K562 (cell line): Measurements from ENCODE around the gene ZFAND2A. TPM values are rescaled to one million over a fixed set of nuclear protein-coding genes. Genes with fewer than 3 reads are reported as not detected.
"Not testable (repeated sequence)": the region's sequence is repeated elsewhere in the genome, so short reads cannot be mapped to it uniquely, and the experiment has no call there.

ENCODE experiments used
- ATAC-seq: fragments of 200-7000 bp; cut with Tn5 transposase; 3 replicates; pipeline ENCODE4 v1.9.1; 2020; ENCODE audit warnings: moderate library complexity
- BruUV-seq: library from RNA; stranded (reverse); fragments of 400-500 nt; replicated peaks from 2 replicates; lab custom pipeline; 2021; lab: Mats Ljungman, UMichigan
- CTCF ChIA-PET: fragments of 300-600 bp; formaldehyde crosslinking; extraction: SDS; loops from one replicate; lab custom pipeline; 2021; ENCODE audit warnings: low intra/inter-chr PET ratio; lab: Yijun Ruan, JAX
- POLR2A ChIA-PET: fragments of 300-600, 350-650 bp; sonication (Branson Sonifier 250); formaldehyde crosslinking; extraction: SDS; loops from one replicate; lab custom pipeline; 2021; ENCODE audit warnings: antibody characterized with exemption, inconsistent platforms; lab: Yijun Ruan, JAX
- DNase-seq, 4 experiments: peaks; one replicate each; pipeline versions ENCODE4 v3.0.0 to v3.0.0-alpha.2; 2011 to 2018; ENCODE audit warnings: low spot score in 3 of 4, mixed read lengths in 3 of 4; ENCODE audit errors: extremely low read depth in 1 of 4
- FAIRE-seq: peaks from 2 replicates; lab custom pipeline; 2011; peaks lifted over from hg19 to GRCh38; lab: Jason Lieb, UNC
- H2AFZ ChIP-seq: 2 replicates; pipeline ENCODE4 v1.6.0; 2011; ENCODE audit warnings: low read depth, low read length, control low read depth, inconsistent platforms
- H3K27ac ChIP-seq: fragments of 200-600 bp; 3 replicates; pipeline ENCODE4 v1.8.0; 2011; ENCODE audit warnings: low read depth, mild to moderate bottlenecking, control low read depth, inconsistent platforms, low read length, moderate library complexity, mixed read lengths; ENCODE audit errors: extremely low read depth
- H3K27me3 ChIP-seq, 2 experiments: fragments of 300-600 bp in 1 of 2; 2 replicates in 1 of 2; 3 replicates in 1 of 2; pipeline versions ENCODE4 v1.6.0 to v1.8.0; 2011; ENCODE audit warnings: inconsistent platforms in 2 of 2, low read length in 2 of 2, mild to moderate bottlenecking in 1 of 2, mixed read lengths in 1 of 2, moderate library complexity in 1 of 2; ENCODE audit not compliant: control insufficient read depth in 2 of 2, insufficient read depth in 2 of 2
- H3K36me3 ChIP-seq: fragments of 300-600 bp; 3 replicates; pipeline ENCODE4 v1.8.0; 2011; ENCODE audit warnings: mild to moderate bottlenecking, low read length, inconsistent platforms; ENCODE audit not compliant: control insufficient read depth, insufficient read depth
- H3K4me1 ChIP-seq, 2 experiments: fragments of 200-600 bp in 1 of 2; replicated peaks in 1 of 2; 2 replicates in 1 of 2; 3 replicates in 1 of 2; pipeline versions ENCODE4 v1.5.1 to v1.8.0; 2011; ENCODE audit warnings: inconsistent platforms in 2 of 2, low read length in 2 of 2, mild to moderate bottlenecking in 1 of 2, mixed read lengths in 1 of 2, moderate library complexity in 1 of 2; ENCODE audit not compliant: control insufficient read depth in 2 of 2, insufficient read depth in 2 of 2
- H3K4me2 ChIP-seq: 2 replicates; pipeline ENCODE4 v1.6.1; 2011; ENCODE audit warnings: low read length, control low read depth, inconsistent platforms, mixed read lengths; ENCODE audit not compliant: insufficient read depth
- H3K4me3 ChIP-seq: fragments of 200-600 bp; sonication (generic), shearing (Covaris generic); 2 replicates; pipeline ENCODE4 v1.5.1; 2016; ENCODE audit warnings: control low read depth, inconsistent platforms
- H3K79me2 ChIP-seq: fragments of 200-600 bp; 3 replicates; pipeline ENCODE4 v1.8.0; 2011; ENCODE audit warnings: low read length, inconsistent platforms; ENCODE audit not compliant: control insufficient read depth, insufficient read depth
- H3K9ac ChIP-seq, 2 experiments: 2 replicates each; pipeline versions ENCODE4 v1.6.0 to v1.6.1; 2011; ENCODE audit warnings: low read depth in 2 of 2, low read length in 2 of 2, control low read depth in 1 of 2, inconsistent platforms in 1 of 2, mild to moderate bottlenecking in 1 of 2, mixed read lengths in 1 of 2; ENCODE audit not compliant: insufficient read depth in 1 of 2
- H3K9me1 ChIP-seq: one replicate; pipeline ENCODE4 v1.6.0; 2011; ENCODE audit warnings: inconsistent platforms, mild to moderate bottlenecking, low read length, moderate library complexity; ENCODE audit not compliant: control insufficient read depth, insufficient read depth
- H3K9me3 ChIP-seq: replicated peaks from 2 replicates; pipeline ENCODE4 v1.5.1; 2011; ENCODE audit warnings: low read depth, low read length, inconsistent platforms; ENCODE audit not compliant: control insufficient read depth, insufficient read depth
- H4K20me1 ChIP-seq: replicated peaks from 2 replicates; pipeline ENCODE4 v1.6.1; 2011; ENCODE audit warnings: low read length, inconsistent platforms, mixed read lengths; ENCODE audit not compliant: control insufficient read depth, insufficient read depth
- CBX2 ChIP-seq: fragments of 200-600 bp; sonication (generic); IDR thresholded peaks from one replicate; pipeline ENCODE4 v1.6.1; 2012; ENCODE audit warnings: mild to moderate bottlenecking, low read length, inconsistent platforms; ENCODE audit not compliant: insufficient read depth, poor library complexity, severe bottlenecking
- ESRRA ChIP-seq: fragments of 450-650 bp; IDR thresholded peaks from 2 replicates; pipeline ENCODE4 v1.6.1; 2014; ENCODE audit warnings: low read depth, mild to moderate bottlenecking, moderate library complexity, borderline replicate concordance
- ZNF146 ChIP-seq: IDR thresholded peaks from one replicate; pipeline ENCODE4 v1.6.1; 2018; ENCODE audit warnings: missing compliant biosample characterization; ENCODE audit not compliant: unreplicated experiment
- WGBS: fragments of 100-300 bp; shearing (Covaris generic); methylation state at CpG from one replicate; pipeline ENCODE4 v1.1.6; 2016; ENCODE audit warnings: low coverage, mixed read lengths; ENCODE audit not compliant: insufficient coverage; ENCODE audit errors: missing lambda C conversion rate; 5-methylcytosine and 5-hydroxymethylcytosine counted together
- in situ Hi-C: fragments of 300-500 bp; cut with MboI; formaldehyde crosslinking; loops from 4 replicates; pipeline ENCODE4 v1.15.0; 2018; ENCODE audit warnings: inconsistent platforms, mixed read lengths
- intact Hi-C: fragments of 100-400 bp; cut with micrococcal nuclease; formaldehyde crosslinking; loops from 2 replicates; pipeline ENCODE4 v1.14.2; 2022
- polyA plus RNA-seq, 8 experiments: library from polyadenylated mRNA; depleted of rRNA in 4 of 8; stranded (reverse) in 5 of 8; unstranded in 3 of 8; fragments of >200 nt; fragmentation: Nextera tagmentation in 2 of 8; fragmentation: Illumina TruSeq in 1 of 8; extraction: Ambion mirVana in 2 of 8; extraction: Trizol in 1 of 8; gene quantifications; 2 replicates each; pipeline versions ENCODE4 v1.2.1 to v1.2.3, GENCODE V29; 2011 to 2014; ENCODE audit warnings: inconsistent platforms in 1 of 8, missing spikeins in 1 of 8
- total RNA-seq, 7 experiments: library from RNA; depleted of rRNA in 6 of 7; stranded (reverse); fragments of >200 nt in 6 of 7; fragmentation: Illumina TruSeq in 2 of 7; extraction: Trizol in 2 of 7; gene quantifications; 2 replicates each; pipeline versions ENCODE4 v1.2.1 to v1.2.3, GENCODE V29; 2011 to 2021; ENCODE audit warnings: low replicate concordance in 1 of 7

ZFAND2A gene
- total and polyA plus RNA-seq, 9 of the 15 experiments (the other 6 are each of a cell fraction or from before 2014, with no cell fraction given), result 16.8 to 56.8 (median 26.1) TPM

DNA sequence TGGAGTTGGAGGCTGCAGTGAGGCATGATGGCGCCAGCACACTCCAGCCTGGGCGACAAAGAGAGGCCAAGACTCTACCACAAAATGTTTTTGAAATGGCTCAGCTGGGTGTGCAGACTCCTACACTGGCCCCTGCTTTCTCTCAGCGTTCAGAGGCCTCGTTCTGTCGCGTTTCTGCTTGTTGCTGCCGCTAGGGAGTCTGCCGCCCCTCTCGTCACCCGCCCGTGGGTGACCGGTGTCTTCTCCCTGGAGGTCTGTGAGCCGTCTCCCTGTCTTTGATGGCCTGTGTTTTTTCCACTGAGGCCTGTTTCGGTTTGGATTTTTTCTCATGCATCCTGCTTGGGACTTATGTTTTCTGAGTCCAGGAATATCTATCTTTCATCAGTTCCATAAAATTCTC is 49.1 kb upstream of the ZFAND2A start:
- DNase-seq, result no peak
- no TSS peak for BruUV-seq
- no peaks in the 10 kb centered on the region for H3K79me2 ChIP-seq
- H3K9me1 ChIP-seq, result no peaks in the 10 kb centered on the region
- ATAC-seq, result peak; percentile 55
- no peak overlapping the region for H2AFZ ChIP-seq
- H4K20me1 ChIP-seq, result no peaks in the 10 kb centered on the region
- CTCF ChIA-PET, result interaction anchor here (0.6 kb wide), 1 partner anchor 1060 kb away, joined by 4 read pairs; no protein-coding TSS in a partner anchor
- no peak overlapping the region for H3K4me2 ChIP-seq
- no peak overlapping the region for H3K27ac ChIP-seq
- no peak overlapping the region for H3K9ac ChIP-seq
- POLR2A ChIA-PET, result no interaction called here
- H3K4me1 ChIP-seq, result peaks cover 0 to 9% of the 10 kb centered on the region in 2 experiments; a peak in 2 of 5 replicates
- no peaks in the 10 kb centered on the region for H3K36me3 ChIP-seq
- WGBS, result 4% methylated on average over 14 of the region's 14 CpGs
- in situ Hi-C loops, result no loop called here
- no peaks in the 10 kb centered on the region for H3K9me3 ChIP-seq
- intact Hi-C loops, result no loop called here
- FAIRE-seq, result peak; percentile 19
- no peak overlapping the region for H3K4me3 ChIP-seq
- peaks cover 26 to 56% of the 10 kb centered on the region in 2 experiments for H3K27me3 ChIP-seq
- no peak for TF ChIP-seq ZNF146 (CRISPR knock-in tag)
- TF ChIP-seq ESRRA, result no peak
- peak; percentile 18 for TF ChIP-seq CBX2

DNA sequence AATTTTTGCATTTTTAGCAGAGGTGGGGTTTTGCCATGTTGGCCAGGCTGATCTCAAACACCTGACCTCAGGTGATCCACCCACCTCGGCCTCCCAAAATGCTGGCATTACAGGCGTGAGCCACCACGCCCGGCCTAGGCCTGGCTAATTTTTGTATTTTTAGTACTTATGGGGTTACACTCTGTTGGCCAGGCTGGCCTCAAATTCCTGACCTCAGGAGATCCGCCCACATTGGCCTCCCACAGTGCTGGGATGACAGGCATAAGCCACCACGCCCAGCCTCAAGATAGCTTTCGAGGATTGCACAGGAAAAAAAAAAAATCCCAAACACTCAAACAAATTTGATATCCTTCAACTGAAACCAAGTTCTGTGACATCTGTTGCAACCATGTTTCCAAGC is 45.7 kb upstream of the ZFAND2A start:
- H3K9ac ChIP-seq, H2AFZ ChIP-seq, FAIRE-seq, H3K4me2 ChIP-seq, BruUV-seq, H3K4me1 ChIP-seq, intact Hi-C loops, ATAC-seq, H4K20me1 ChIP-seq, CTCF ChIA-PET, H3K9me3 ChIP-seq, H3K36me3 ChIP-seq, H3K4me3 ChIP-seq, H3K27ac ChIP-seq, DNase-seq, H3K9me1 ChIP-seq, H3K79me2 ChIP-seq, in situ Hi-C loops: not testable (repeated sequence)
- peaks cover 22 to 60% of the 10 kb centered on the region in 2 experiments for H3K27me3 ChIP-seq
- 6% methylated on average over 5 of the region's 7 CpGs for WGBS
- POLR2A ChIA-PET, result interaction anchor here (1.0 kb wide), 1 partner anchor 9 kb away, joined by 5 read pairs; no protein-coding TSS in a partner anchor
